HS-5 (cell line): ENCODE measurements around the gene SLC4A7.

Source experiments
- DNase-seq: peaks from one replicate; pipeline ENCODE4 v3.0.0-alpha.2; 2012; ENCODE audit warnings: low read depth

The SLC4A7 gene

GRCh38 chr3:27323087-27323570, 161.1 kb downstream of the SLC4A7 start:
- DNase-seq = no peak
